OCI-LY7 (cell line): ENCODE measurements around the gene XAB2.

ENCODE experiments used
- CTCF ChIP-seq: fragments of 200-600 bp; sonication (generic); conservative IDR thresholded peaks from 2 replicates; pipeline ENCODE4 v1.5.1; 2014; ENCODE audit warnings: mild to moderate bottlenecking, antibody characterized with exemption, low read length, moderate library complexity, mixed read lengths
- EZH2phosphoT487 ChIP-seq: fragments of 200-600 bp; sonication (generic); IDR thresholded peaks from 2 replicates; pipeline ENCODE4 v1.6.1; 2018; ENCODE audit warnings: low read depth, borderline replicate concordance, mild to moderate bottlenecking, mixed run types, antibody characterized with exemption, low read length, moderate library complexity, mixed read lengths

GRCh38 chr19:7618348-7618747 is 11.0 kb downstream of the XAB2 start:
- TF ChIP-seq CTCF (no peak), EZH2phosphoT487 (no peak)
